GM19239 (cell line): ENCODE measurements around the gene GPC6.

ENCODE experiments used
- DNase-seq: peaks from one replicate; pipeline ENCODE4 v3.0.0; 2011; ENCODE audit warnings: low spot score; ENCODE audit not compliant: insufficient read length
- FAIRE-seq: peaks from 2 replicates; lab custom pipeline; 2011; peaks lifted over from hg19 to GRCh38; lab: Jason Lieb, UNC

GPC6 gene

DNA sequence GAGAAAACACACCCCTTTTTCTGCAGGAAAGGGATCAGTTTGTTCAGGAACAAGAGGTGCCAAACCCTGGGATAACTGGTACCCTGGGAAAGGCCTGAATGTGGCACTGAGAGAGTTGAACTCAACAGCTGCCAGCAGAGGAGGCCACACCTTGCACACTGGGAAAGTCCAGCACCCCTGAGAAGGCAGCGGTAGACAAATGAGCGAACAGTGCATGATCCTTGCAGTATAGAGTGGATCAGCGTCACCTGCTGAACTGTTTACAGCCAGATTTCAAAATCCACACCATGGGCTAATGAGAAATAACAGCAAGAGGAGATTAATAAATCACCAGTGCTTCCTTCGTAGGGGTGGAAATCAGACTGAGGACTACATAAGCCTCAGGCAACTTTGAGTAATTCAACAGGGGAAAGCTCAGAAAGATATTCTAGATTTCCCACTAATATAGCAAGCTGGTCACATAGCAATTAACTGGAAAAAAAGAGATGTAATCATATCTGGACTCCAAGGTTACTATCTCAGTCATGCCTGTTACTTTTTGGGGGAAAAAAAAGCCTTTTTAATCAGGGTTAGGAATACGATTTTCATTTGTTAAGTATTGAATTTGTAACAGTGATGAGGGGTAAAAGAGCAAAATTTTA, 1200.8 kb downstream of the GPC6 start:
- DNase-seq (no peak), FAIRE-seq (no peak)

GRCh38 chr13:94431574-94431973, 1205.0 kb downstream of the GPC6 start:
- FAIRE-seq (no peak), DNase-seq (no peak)

DNA sequence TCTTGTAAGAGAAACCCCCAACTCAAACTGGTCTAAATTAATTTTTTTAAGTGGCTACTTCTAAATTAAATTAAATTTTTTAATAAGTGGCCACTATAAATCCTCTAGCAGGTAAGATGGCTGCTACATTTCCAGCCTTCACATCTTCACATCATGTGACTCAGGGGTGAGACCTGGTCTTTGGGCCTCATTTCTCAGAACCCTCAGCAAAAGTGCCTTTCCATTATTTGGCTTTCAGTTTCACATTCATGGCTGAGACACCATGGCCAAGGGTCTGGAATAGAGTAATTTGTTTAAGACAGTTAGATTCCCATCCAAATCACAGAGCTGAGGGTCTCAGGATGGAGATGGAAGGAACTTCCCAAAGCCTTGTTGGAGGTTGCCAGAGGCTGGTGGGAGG, 1205.4 kb downstream of the GPC6 start:
- FAIRE-seq (no peak), DNase-seq (no peak)

GRCh38 chr13:94433055-94433961, 1206.7 kb downstream of the GPC6 start:
- peak; percentile 26 for FAIRE-seq

GRCh38 chr13:94435604-94436226, 1209.1 kb downstream of the GPC6 start:
- peak; percentile 10 for DNase-seq
- FAIRE-seq = peak; percentile 45

More at GRCh38 chr13:94433055-94433961, 1206.7 kb downstream of the GPC6 start:
- DNase-seq = no peak

DNA sequence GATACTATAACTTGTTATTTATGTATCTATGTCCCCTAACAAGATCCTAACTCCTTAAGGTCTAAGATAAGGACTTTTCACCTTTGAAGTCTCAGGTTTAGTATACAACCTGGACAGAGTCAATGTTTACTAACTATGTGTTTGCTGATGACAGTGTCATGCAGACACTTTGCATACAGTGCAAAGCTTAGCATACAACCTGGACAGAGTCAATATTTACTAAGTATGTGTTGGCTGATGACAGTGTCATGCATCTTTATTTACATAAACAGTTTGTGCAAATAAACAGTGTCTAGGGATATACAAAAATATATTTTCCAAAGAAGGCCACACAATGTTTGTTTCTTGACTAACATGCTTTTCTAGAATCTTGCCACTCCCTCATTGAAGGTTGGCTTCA, 1218.2 kb downstream of the GPC6 start:
- no peak for DNase-seq
- no peak for FAIRE-seq

GRCh38 chr13:94454334-94454733, 1227.7 kb downstream of the GPC6 start:
- DNase-seq (no peak), FAIRE-seq (no peak)

GRCh38 chr13:94454906-94455305, 1228.3 kb downstream of the GPC6 start:
- FAIRE-seq (no peak), DNase-seq (no peak)

- no peak for DNase-seq
- FAIRE-seq = no peak
Observed at GRCh38 chr13:94455414-94455813, 1228.8 kb downstream of the GPC6 start.
